HG02798 (cell line): ENCODE measurements around the gene UNKL.

Experiments used
- ATAC-seq: cut with Tn5 transposase; IDR thresholded peaks from one replicate; pipeline ENCODE4 v1.9.1; 2021; ENCODE audit warnings: mild to moderate bottlenecking; ENCODE audit not compliant: unreplicated experiment, poor library complexity

UNKL gene

GRCh38 chr16:1343428-1344242, 70.9 kb downstream of the UNKL start:
- ATAC-seq, result no peak

DNA sequence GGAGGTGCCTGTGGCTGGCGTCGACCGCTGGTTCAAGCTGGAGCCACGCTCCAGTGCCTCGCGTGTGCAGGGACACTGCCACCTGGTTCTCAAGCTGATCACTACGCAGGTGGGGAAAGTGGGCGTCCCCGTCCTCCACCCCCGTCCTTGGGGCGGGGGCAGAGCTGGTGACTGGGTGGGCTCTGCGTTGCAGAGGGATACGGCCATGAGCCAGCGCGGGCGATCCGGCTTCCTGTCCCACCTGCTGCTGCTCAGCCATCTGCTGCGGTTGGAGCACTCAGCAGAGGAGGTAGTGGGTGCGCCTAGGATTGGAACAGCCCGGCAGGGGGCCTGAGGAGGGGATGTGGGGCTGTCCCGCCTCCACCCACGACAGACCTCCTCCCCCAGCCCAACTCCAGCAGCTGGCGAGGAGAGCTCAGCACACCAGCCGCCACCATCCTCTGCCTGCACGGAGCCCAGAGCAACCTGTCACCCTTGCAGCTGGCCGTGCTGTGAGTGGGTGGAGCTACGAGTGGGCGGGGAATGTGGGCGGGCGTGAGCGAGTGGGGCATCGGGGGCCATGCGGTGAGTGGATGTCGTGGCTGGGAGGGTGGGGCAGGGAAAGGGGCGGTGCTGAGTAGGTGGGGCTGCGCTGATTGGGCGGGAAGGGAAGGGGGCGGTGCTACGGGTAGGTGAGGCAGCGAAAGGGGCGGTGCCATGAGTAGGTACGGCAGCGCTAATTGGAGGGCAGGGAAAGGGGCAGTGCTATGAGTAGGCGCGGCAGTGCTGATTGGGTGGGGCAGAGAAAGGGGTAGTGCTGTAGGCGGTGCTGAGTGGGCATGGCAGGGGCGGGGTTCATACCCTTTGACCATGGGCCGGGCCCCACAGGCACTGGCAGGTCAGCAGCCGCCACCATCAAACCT, 71.7 kb downstream of the UNKL start:
- peak; percentile 87 for ATAC-seq

- ATAC-seq, result no peak
These were observed 72.7 kb downstream of the UNKL start for GRCh38 chr16:1341495-1342420.

GRCh38 chr16:1340730-1341494, 73.6 kb downstream of the UNKL start:
- ATAC-seq, result no peak

DNA sequence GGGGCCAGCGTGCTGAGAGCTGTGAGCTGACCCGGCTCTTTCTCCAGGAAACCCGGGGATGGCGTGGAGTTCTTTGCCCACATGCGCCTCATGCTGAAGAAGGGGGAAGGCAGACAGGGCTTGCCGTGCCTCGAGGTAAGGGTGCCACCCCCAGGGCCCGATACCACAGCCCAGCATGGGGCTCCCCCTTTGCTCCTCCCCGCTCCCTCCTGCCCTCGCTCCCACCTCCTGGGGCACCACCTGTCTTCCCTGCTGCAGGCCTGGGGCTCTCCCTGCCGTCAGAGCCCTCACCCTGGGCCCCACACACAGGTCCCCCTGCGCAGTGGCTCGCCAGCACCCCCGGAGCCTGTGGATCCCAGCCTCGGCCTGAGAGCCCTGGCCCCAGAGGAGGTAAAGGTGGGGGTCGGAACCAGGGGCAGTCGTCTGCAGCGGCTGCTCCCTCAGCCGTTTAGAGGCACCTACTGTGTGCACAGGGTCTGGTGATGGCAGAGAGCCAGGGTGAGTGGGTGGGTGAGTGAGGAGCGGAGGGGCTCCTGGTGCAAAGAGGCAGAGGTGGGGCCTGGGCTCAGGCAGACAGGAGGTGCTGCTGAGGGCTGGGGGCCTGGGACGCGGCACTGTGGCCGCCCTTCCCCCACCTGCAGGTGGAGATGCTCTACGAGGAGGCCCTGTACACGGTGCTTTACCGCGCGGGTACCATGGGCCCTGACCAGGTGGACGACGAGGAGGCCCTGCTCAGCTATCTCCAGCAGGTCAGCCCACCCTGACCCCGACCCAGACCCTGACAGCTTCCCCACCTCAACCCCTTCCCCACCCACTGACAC, 75.4 kb downstream of the UNKL start:
- ATAC-seq, result no peak

- no peak for ATAC-seq
These were observed 76.3 kb downstream of the UNKL start for GRCh38 chr16:1338119-1338730.

DNA sequence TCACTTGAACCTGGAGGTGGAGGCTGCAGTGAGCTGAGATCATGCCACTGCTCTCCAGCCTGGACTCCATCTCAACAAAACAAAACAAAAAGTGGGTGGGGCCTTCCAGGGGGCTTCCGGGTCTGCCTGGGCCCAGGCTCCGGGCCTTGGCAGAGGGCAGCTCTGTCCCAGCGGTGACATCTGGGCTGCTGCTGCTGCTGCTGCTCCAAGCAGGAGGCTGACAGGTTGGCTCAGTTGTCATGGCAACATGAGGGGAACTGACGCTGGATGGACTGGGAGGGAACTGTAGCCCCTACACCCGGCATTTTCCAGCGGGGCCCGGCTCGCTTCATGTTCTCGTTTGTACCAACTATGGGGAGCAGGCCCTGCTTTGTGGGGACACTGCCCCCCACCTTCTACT, 77.0 kb downstream of the UNKL start:
- no peak for ATAC-seq

DNA sequence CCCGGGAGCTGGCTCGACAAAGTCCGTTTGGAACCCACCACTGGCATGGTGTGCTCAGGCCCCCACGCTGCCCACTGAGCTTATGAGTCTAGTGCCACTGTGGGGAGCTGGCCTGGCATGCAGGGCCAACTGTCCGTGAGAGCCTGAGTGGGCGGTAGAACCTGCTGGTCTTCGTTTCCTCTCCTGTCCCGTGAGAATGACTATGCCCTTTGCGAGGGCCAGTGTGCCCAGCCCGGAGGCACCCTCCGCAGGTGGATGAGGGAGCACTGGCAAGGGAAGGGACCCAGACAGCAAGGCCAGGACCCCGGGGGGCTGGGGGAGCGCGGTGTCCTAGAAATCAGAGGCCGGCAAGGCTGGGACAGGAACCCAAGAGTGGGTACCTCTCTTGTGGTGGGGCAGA, 77.9 kb downstream of the UNKL start:
- no peak for ATAC-seq

DNA sequence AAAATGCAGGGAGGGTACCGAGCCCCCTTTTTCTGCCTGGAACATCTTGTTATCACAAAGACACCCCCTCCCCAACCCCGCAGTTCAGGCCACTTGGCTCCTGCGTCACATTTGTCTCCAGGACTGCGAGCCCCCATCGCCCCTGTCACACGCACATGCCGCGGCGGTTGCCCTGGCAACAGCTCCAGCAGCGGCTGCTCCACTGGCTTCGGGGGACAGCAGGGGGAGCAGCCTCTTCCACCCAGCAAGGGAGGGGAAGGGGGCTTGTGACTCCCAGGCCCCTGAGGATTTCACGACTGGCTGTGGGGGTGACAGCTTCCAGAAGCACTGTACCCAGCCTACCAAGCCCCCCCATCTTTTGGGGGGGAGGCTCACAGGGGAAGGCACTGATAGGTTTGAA, 78.5 kb downstream of the UNKL start:
- ATAC-seq, result no peak

- ATAC-seq, result no peak
These were observed 79.1 kb downstream of the UNKL start for GRCh38 chr16:1335211-1335971.

DNA sequence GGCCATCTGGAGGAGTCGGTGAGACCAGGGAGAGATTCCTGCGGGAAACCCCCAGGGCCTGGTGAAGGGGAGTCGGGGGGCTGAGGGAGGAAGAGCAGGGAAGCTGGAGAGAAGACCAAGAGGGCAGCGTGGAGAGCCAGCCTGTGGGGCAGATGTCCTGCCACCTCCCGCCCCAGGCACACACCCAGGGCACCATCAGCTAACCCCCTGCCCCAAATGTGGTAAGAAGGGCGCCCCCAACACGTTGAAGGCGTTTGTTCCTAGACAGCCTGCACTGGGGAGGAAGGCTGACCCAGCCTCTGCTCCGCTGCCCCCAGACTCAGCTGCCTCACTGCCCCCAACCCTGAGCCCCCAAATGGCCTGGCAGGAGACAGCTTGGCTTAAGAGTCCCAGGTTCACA, 79.8 kb downstream of the UNKL start:
- no peak for ATAC-seq

GRCh38 chr16:1333854-1334700, 80.4 kb downstream of the UNKL start:
- ATAC-seq, result no peak

DNA sequence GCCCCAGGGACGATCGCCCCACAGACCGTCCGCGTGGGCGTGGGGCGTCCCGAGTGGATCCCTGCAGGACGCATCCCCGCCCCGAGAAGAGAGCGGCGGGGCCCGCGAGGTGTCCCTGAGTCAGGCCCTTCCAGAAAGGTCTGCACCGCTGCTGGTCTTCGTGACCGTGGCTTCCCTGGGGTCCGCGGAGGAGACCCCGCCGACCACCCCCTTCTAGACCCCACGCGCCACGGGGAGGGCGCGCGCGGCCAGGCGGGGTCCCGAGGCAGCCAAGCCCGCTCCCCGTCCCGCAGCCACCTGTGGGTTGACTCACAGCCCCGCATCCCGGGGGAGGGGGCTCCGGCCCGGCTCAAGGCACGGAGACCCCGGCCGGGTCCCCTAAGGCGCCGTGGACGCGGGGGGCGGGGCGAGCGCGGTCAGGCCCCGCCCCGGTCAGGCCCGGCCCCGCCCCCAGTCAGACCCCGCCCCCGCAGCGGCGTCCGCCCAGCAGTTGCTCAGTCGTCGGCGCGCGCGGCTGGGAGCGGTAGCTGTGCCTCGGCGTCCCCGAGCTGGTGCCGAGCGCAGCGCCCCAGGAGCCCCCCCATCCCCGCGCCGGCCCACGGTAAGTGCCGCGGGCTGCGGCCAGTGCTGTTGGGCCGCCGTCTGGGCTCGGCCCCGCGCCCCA, 81.2 kb downstream of the UNKL start, which contains the start of gene BAIAP3:
Gene BAIAP3, plus strand, starts transcription at position 497 of the 664 bp plus-strand sequence. CDS start 4,905 bp downstream, outside the sequence.
- no peak for ATAC-seq

- no peak for ATAC-seq
These were observed 81.8 kb downstream of the UNKL start for GRCh38 chr16:1332618-1333148.

GRCh38 chr16:1331712-1332617, 82.5 kb downstream of the UNKL start:
- no peak for ATAC-seq
